Esophagus muscularis mucosa (tissue), 4 donors: Measurements from ENCODE around the gene SIPA1L3. TPM values are rescaled to one million over a fixed set of nuclear protein-coding genes. Genes with fewer than 3 reads are reported as not detected.
A peak's percentile ranks its signal among the peaks of the same experiment; 100 is the strongest.
"Not testable (repeated sequence)": the region's sequence is repeated elsewhere in the genome, so short reads cannot be mapped to it uniquely, and the experiment has no call there.

Source experiments
- DNase-seq: peaks from one replicate; pipeline ENCODE4 v3.0.0-alpha.2; 2017; ENCODE audit errors: extremely low spot score
- H3K27ac ChIP-seq, 4 donors: fragments of 200-600 bp; sonication (generic); replicated peaks in 1 of 4; 1 replicate in 3 of 4; 2 replicates in 1 of 4; pipeline ENCODE4 v1.5.1; 2016 to 2019; ENCODE audit warnings: mild to moderate bottlenecking in 1 of 4
- H3K27me3 ChIP-seq, 4 donors: fragments of 200-600 bp; sonication (generic); one replicate each; pipeline versions ENCODE4 v1.5.1 to v1.6.0; 2016 to 2019
- H3K36me3 ChIP-seq, 4 donors: fragments of 200-600 bp; sonication (generic); one replicate each; pipeline ENCODE4 v1.5.1; 2016 to 2019
- H3K4me1 ChIP-seq, 4 donors: fragments of 200-600 bp; sonication (generic); one replicate each; pipeline ENCODE4 v1.5.1; 2016 to 2019
- H3K4me3 ChIP-seq, 4 donors: fragments of 200-600 bp; sonication (generic); 1 replicate in 2 of 4; 2 replicates in 2 of 4; pipeline ENCODE4 v1.5.1; 2016 to 2019; ENCODE audit warnings: mild to moderate bottlenecking in 4 of 4, moderate library complexity in 1 of 4
- H3K9me3 ChIP-seq, 4 donors: fragments of 200-600 bp; sonication (generic); 1 replicate in 3 of 4; 2 replicates in 1 of 4; pipeline ENCODE4 v1.5.1; 2016 to 2019
- CTCF ChIP-seq, 3 experiments: fragments of 200-600 bp in 2 of 3; fragments of 450-650 bp in 1 of 3; sonication (generic) in 2 of 3; IDR thresholded peaks; one replicate each; pipeline ENCODE4 v1.5.1; 2017 to 2019; ENCODE audit warnings: antibody characterized with exemption in 3 of 3, mild to moderate bottlenecking in 2 of 3, moderate library complexity in 1 of 3
- EP300 ChIP-seq: sonication (generic); formaldehyde crosslinking; IDR thresholded peaks from one replicate; pipeline ENCODE4 v1.6.1; 2017; ENCODE audit warnings: antibody characterized with exemption
- POLR2A ChIP-seq: fragments of 450-650 bp; IDR thresholded peaks from one replicate; pipeline ENCODE4 v1.6.1; 2017; ENCODE audit warnings: antibody characterized with exemption, moderate library complexity, mild to moderate bottlenecking, low read depth
- POLR2AphosphoS5 ChIP-seq, 2 donors: sonication (generic); formaldehyde crosslinking; IDR thresholded peaks; one replicate each; pipeline ENCODE4 v1.6.1; 2017; ENCODE audit warnings: antibody characterized with exemption in 2 of 2
- WGBS: methylation state at CpG from one replicate; pipeline ENCODE4 v1.1.5; 2018; 5-methylcytosine and 5-hydroxymethylcytosine counted together
- intact Hi-C: fragments of 100-400 bp; cut with DNase I; formaldehyde crosslinking; loops from one replicate; pipeline ENCODE4 v1.15.1; 2023
- total RNA-seq, 4 donors: library from RNA; depleted of rRNA; stranded (reverse); fragments of >200 nt; gene quantifications; one replicate each; pipeline versions ENCODE4 v1.1.0 to v1.2.1, GENCODE V29; 2016

SIPA1L3 gene
- total RNA-seq, 4 donors from 2014 or later: 10.4 to 17.9 (median 13.2) TPM

- 89% methylated on average over 7 of the region's 7 CpGs for WGBS
- Histone ChIP-seq H3K27me3 (no peaks in the 10 kb centered on the region), H3K4me3 (no peak overlapping the region), H3K4me1 (peaks cover 0 to 19% (median 10%) of the 10 kb centered on the region in 4 donors), H3K27ac (no peak overlapping the region), H3K9me3 (no peaks in the 10 kb centered on the region), H3K36me3 (no peaks in the 10 kb centered on the region)
- intact Hi-C loops: no loop called here
- no peak for DNase-seq
- TF ChIP-seq CTCF (IDR thresholded peaks at IDR 0.05) (no peak), POLR2A (no peak)
Observed at GRCh38 chr19:38061294-38061693, 154.3 kb downstream of the SIPA1L3 start.

GRCh38 chr19:38062959-38063761, 156.2 kb downstream of the SIPA1L3 start:
- no peak overlapping the region for H3K4me3 ChIP-seq
- H3K4me1 ChIP-seq: peaks cover 0 to 17% (median 10%) of the 10 kb centered on the region in 4 donors
- DNase-seq: no peak
- TF ChIP-seq POLR2A (no peak), EP300 (no peak), CTCF (IDR thresholded peaks at IDR 0.05) (no peak), POLR2AphosphoS5 (IDR thresholded peaks at IDR 0.05) (peak in 1 of 2 donors; percentile 27)
- intact Hi-C loops: no loop called here
- H3K27me3 ChIP-seq: no peaks in the 10 kb centered on the region
- 48% methylated on average over 19 of the region's 21 CpGs for WGBS
- no peaks in the 10 kb centered on the region for H3K9me3 ChIP-seq
- H3K36me3 ChIP-seq: no peaks in the 10 kb centered on the region
- H3K27ac ChIP-seq: peak overlapping the region in 3 of 4 donors; percentile 20 to 37 (median 30)

GRCh38 chr19:38063928-38064327, 156.9 kb downstream of the SIPA1L3 start:
- no peak for DNase-seq
- Histone ChIP-seq H3K9me3 (no peaks in the 10 kb centered on the region), H3K36me3 (no peaks in the 10 kb centered on the region), H3K27me3 (no peaks in the 10 kb centered on the region), H3K4me1 (peaks cover 0 to 15% (median 10%) of the 10 kb centered on the region in 4 donors), H3K27ac (no peak overlapping the region), H3K4me3 (no peak overlapping the region)
- TF ChIP-seq POLR2A: no peak
- TF ChIP-seq EP300: no peak
- no peak for TF ChIP-seq POLR2AphosphoS5 (IDR thresholded peaks at IDR 0.05)
- TF ChIP-seq CTCF (IDR thresholded peaks at IDR 0.05): no peak
- intact Hi-C loops: no loop called here
- WGBS: 82% methylated on average over 6 of the region's 6 CpGs

- H3K27me3 ChIP-seq: no peaks in the 10 kb centered on the region
- no peak overlapping the region for H3K27ac ChIP-seq
- peaks cover 0 to 15% (median 10%) of the 10 kb centered on the region in 4 donors for H3K4me1 ChIP-seq
- DNase-seq: no peak
- TF ChIP-seq EP300: no peak
- no peak for TF ChIP-seq POLR2A
- no peak for TF ChIP-seq POLR2AphosphoS5 (IDR thresholded peaks at IDR 0.05)
- TF ChIP-seq CTCF (IDR thresholded peaks at IDR 0.05): no peak
- no peaks in the 10 kb centered on the region for H3K36me3 ChIP-seq
- intact Hi-C loops: no loop called here
- 91% methylated on average over 7 of the region's 7 CpGs for WGBS
- H3K9me3 ChIP-seq: no peaks in the 10 kb centered on the region
- no peak overlapping the region for H3K4me3 ChIP-seq
Observed at GRCh38 chr19:38064661-38065425, 157.8 kb downstream of the SIPA1L3 start.

- H3K27ac ChIP-seq, H3K4me3 ChIP-seq, DNase-seq, H3K9me3 ChIP-seq, H3K27me3 ChIP-seq, intact Hi-C loops, H3K36me3 ChIP-seq: not testable (repeated sequence)
- 93% methylated on average over 7 of the region's 7 CpGs for WGBS
- peaks cover 0 to 15% (median 10%) of the 10 kb centered on the region in 4 donors for H3K4me1 ChIP-seq
Observed at GRCh38 chr19:38065775-38066174, 158.8 kb downstream of the SIPA1L3 start.
